Heart left ventricle (tissue), 16 donors: ENCODE data around the gene FEZ2. TPM values are rescaled to one million over a fixed set of nuclear protein-coding genes. Genes with fewer than 3 reads are reported as not detected.

Source experiments
- ATAC-seq, 4 donors: fragments of 200-7000 bp; cut with Tn5 transposase; one replicate each; pipeline ENCODE4 v1.9.1; 2020 to 2022; ENCODE audit warnings: moderate library complexity in 4 of 4, mild to moderate bottlenecking in 3 of 4, moderate number of reproducible peaks in 1 of 4
- DNase-seq, 5 donors: peaks; one replicate each; pipeline ENCODE4 v3.0.0-alpha.2; 2020
- H3K27ac ChIP-seq, 12 donors: fragments of 200-600 bp; sonication (generic) in 4 of 12; one replicate each; pipeline versions ENCODE4 v1.5.0 to v1.8.0; 2016 to 2022; ENCODE audit warnings: mild to moderate bottlenecking in 2 of 12
- H3K27me3 ChIP-seq, 9 donors: fragments of 200-600 bp; sonication (generic) in 2 of 9; one replicate each; pipeline versions ENCODE4 v1.5.1 to v1.8.0; 2016 to 2022; ENCODE audit warnings: mild to moderate bottlenecking in 3 of 9
- H3K36me3 ChIP-seq, 9 donors: fragments of 200-600 bp; sonication (generic) in 2 of 9; one replicate each; pipeline versions ENCODE4 v1.5.0 to v1.8.0; 2018 to 2022; ENCODE audit warnings: mild to moderate bottlenecking in 2 of 9
- H3K4me1 ChIP-seq, 12 donors: fragments of 200-600 bp; sonication (generic) in 4 of 12; one replicate each; pipeline versions ENCODE4 v1.5.0 to v1.8.0; 2016 to 2022; ENCODE audit warnings: mild to moderate bottlenecking in 3 of 12
- H3K4me3 ChIP-seq, 12 donors: fragments of 200-600 bp; sonication (generic) in 4 of 12; one replicate each; pipeline versions ENCODE4 v1.5.0 to v1.8.0; 2017 to 2022; ENCODE audit warnings: mild to moderate bottlenecking in 9 of 12, moderate library complexity in 4 of 12
- H3K9me3 ChIP-seq, 12 donors: fragments of 200-600 bp; sonication (generic) in 4 of 12; one replicate each; pipeline versions ENCODE4 v1.5.0 to v1.8.0; 2016 to 2022; ENCODE audit warnings: mild to moderate bottlenecking in 1 of 12
- POLR2A ChIP-seq, 2 donors: fragments of 450-650 bp; IDR thresholded peaks; one replicate each; pipeline ENCODE4 v1.6.1; 2017; ENCODE audit warnings: antibody characterized with exemption in 2 of 2, mild to moderate bottlenecking in 2 of 2, moderate library complexity in 2 of 2
- WGBS, 4 donors: extraction: QIAGEN DNeasy Blood & Tissue Kit in 2 of 4; methylation state at CpG; one replicate each; pipeline versions ENCODE4 v1.1.5 to v1.1.7; 2013 to 2018; 5-methylcytosine and 5-hydroxymethylcytosine counted together
- intact Hi-C, 10 donors: fragments of 100-400 bp; cut with DNase I; formaldehyde crosslinking; loops; one replicate each; pipeline versions ENCODE4 v1.11.1 to v1.14.2; 2022
- polyA plus RNA-seq, 2 donors: library from polyadenylated mRNA; stranded (reverse); fragments of 200-250 nt; gene quantifications; one replicate each; pipeline ENCODE4 v1.2.3, GENCODE V29; 2013
- total RNA-seq, 9 donors: library from RNA; depleted of rRNA in 2 of 9; stranded (reverse); fragments of >200 nt in 2 of 9; fragmentation: NEBNext Ultra II Directional in 3 of 9; extraction: Animal tissue kit (Norgen Biotek cat#: 25700) in 3 of 9; gene quantifications; one replicate each; pipeline versions ENCODE4 v1.1.0 to v1.2.4, GENCODE V29; 2016 to 2023
- TF ChIP-seq, protein P1 (sequence below), 12 donors: fragments of 200-600 bp; sonication (generic) in 4 of 12; IDR thresholded peaks; one replicate each; pipeline versions ENCODE4 v1.5.0 to v1.8.0; 2018 to 2022; ENCODE audit warnings: antibody characterized with exemption in 12 of 12, mild to moderate bottlenecking in 5 of 12
- donor health status: ischemic (EF 13 %, LVEDD 7.1; RV severe dilation, severe dysfunction).
- donor health status: healthy with polysubstance abuse.
- donor health status: DM: no; HTN: yes; CAD: no.
- donor health status: DM: no; HTN: no; CAD: no.
- donor health status: ischemic (EF 25% LVEDD 6.9; RV normal size, moderate dysfunction).
- donor health status: ischemic (EF 25% LVEDD 5.7; RV mildly dilated, moderate dysfunction).
- donor health status: healthy.
- donor health status: DM: yes; HTN: yes; CAD: no.
- donor health status: ischemic (EF 35%, LVEDD 5.7; RV mildly dilated, moderate dysfunction).
- donor health status: nonischemic (EF 11% LVEDD 7.7; RV severe dilation, severe dysfunction).
- donor health status: DM: yes; HTN: yes; CAD: no.
- donor health status: PGD.
- donor health status: ischemic (EF 29% LVEDD 5.4; RV normal size, mild dysfunction).
- donor health status: nonischemic (EF 23%, LVEDD 6.1; RV moderate dilation, normal function).

The FEZ2 gene
- total and polyA plus RNA-seq, 11 donors = 26.5 to 55.4 (median 48.4) TPM

DNA sequence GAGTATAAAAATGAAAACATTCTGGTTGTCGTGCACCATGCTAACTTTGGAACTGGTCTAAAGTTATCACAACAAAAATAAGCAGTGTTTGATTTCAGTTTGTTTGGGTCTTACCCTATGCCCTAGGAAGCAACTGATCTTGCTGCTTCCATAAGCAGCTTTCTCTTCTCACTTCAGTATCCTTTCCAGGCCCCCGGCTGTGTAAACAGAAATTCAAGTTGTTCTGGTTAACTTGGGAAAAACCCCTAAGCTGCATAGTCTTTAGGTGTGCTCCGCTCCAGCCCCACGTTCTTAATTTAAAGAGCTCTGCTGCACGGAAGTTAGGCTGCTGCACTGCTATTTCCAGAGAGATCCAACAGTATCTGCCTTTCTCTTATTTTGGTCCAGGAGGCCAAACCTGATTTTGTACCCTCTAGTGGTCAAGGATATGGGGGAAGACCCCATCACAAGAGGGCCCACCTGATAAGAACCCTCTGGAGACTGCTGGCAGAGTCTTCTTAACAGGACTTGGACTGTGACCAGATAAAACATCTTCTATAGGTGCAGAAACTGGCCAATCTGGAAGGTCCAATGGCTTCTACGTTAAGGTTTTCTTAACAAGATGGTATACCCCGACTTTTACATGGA, 69.1 kb downstream of the FEZ2 start:
- Histone ChIP-seq H3K36me3 (peaks cover 0 to 41% (median 15%) of the 10 kb centered on the region in 9 donors), H3K4me1 (peaks cover 0 to 52% (median 19%) of the 10 kb centered on the region in 12 donors), H3K27me3 (no peaks in the 10 kb centered on the region), H3K4me3 (no peak overlapping the region), H3K27ac (no peak overlapping the region), H3K9me3 (no peaks in the 10 kb centered on the region)
- DNase-seq (no peak), ATAC-seq (no peak)
- TF ChIP-seq, protein P1, sequence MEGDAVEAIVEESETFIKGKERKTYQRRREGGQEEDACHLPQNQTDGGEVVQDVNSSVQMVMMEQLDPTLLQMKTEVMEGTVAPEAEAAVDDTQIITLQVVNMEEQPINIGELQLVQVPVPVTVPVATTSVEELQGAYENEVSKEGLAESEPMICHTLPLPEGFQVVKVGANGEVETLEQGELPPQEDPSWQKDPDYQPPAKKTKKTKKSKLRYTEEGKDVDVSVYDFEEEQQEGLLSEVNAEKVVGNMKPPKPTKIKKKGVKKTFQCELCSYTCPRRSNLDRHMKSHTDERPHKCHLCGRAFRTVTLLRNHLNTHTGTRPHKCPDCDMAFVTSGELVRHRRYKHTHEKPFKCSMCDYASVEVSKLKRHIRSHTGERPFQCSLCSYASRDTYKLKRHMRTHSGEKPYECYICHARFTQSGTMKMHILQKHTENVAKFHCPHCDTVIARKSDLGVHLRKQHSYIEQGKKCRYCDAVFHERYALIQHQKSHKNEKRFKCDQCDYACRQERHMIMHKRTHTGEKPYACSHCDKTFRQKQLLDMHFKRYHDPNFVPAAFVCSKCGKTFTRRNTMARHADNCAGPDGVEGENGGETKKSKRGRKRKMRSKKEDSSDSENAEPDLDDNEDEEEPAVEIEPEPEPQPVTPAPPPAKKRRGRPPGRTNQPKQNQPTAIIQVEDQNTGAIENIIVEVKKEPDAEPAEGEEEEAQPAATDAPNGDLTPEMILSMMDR (IDR thresholded peaks at IDR 0.05) = no peak
- TF ChIP-seq POLR2A (IDR thresholded peaks at IDR 0.05) = no peak
- 86 to 91% (median 89%) methylated on average over 7 of the region's 7 CpGs for WGBS, 4 donors
- intact Hi-C loops = loop anchor here in 1 of 10 donors (10.0 kb wide), 1 partner anchor 136 kb away; no protein-coding TSS in a partner anchor

DNA sequence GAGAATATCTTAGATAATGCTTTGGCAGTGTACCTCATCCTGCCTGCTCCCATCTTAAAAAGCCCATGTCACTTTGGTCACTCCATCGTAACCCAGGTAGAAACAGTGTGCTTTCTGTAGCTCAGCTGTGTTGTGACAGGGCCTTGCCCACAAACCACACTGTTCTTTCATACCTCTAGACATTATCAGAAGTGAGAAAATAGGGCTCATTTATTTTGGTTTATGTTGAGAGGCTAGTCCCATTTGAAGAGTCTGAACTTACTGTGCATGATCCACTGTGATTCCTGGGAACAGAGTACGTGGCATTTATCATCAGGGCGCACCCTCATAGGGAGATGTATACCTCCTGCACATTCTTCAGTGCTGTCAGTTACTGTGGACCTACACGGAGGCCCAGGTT, 69.7 kb downstream of the FEZ2 start:
- H3K9me3 ChIP-seq = no peaks in the 10 kb centered on the region
- TF ChIP-seq, protein P1 (IDR thresholded peaks at IDR 0.05) = no peak
- no peak for TF ChIP-seq POLR2A (IDR thresholded peaks at IDR 0.05)
- H3K4me3 ChIP-seq = no peak overlapping the region
- intact Hi-C loops = loop anchor here in 1 of 10 donors (10.0 kb wide), 1 partner anchor 137 kb away; no protein-coding TSS in a partner anchor
- DNase-seq (no peak), ATAC-seq (no peak)
- no peak overlapping the region for H3K27ac ChIP-seq
- peaks cover 0 to 45% (median 21%) of the 10 kb centered on the region in 9 donors for H3K36me3 ChIP-seq
- peaks cover 0 to 52% (median 19%) of the 10 kb centered on the region in 12 donors for H3K4me1 ChIP-seq
- WGBS, 4 donors = 86 to 94% (median 86%) methylated on average over 4 of the region's 4 CpGs
- no peaks in the 10 kb centered on the region for H3K27me3 ChIP-seq

- no peak overlapping the region for H3K4me3 ChIP-seq
- peaks cover 0 to 53% (median 34%) of the 10 kb centered on the region in 9 donors for H3K36me3 ChIP-seq
- ATAC-seq (no peak), DNase-seq (no peak)
- H3K27ac ChIP-seq = no peak overlapping the region
- 42 to 58% (median 56%) methylated on average over 2 of the region's 2 CpGs for WGBS, 4 donors
- intact Hi-C loops = loop anchor here in 1 of 10 donors (10.0 kb wide), 1 partner anchor 139 kb away; no protein-coding TSS in a partner anchor
- H3K27me3 ChIP-seq = no peaks in the 10 kb centered on the region
- H3K4me1 ChIP-seq = peaks cover 0 to 49% (median 18%) of the 10 kb centered on the region in 12 donors
- no peaks in the 10 kb centered on the region for H3K9me3 ChIP-seq
- TF ChIP-seq, protein P1 (IDR thresholded peaks at IDR 0.05) = no peak
- no peak for TF ChIP-seq POLR2A (IDR thresholded peaks at IDR 0.05)
These were observed 71.7 kb downstream of the FEZ2 start for GRCh38 chr2:36526226-36526625.

DNA sequence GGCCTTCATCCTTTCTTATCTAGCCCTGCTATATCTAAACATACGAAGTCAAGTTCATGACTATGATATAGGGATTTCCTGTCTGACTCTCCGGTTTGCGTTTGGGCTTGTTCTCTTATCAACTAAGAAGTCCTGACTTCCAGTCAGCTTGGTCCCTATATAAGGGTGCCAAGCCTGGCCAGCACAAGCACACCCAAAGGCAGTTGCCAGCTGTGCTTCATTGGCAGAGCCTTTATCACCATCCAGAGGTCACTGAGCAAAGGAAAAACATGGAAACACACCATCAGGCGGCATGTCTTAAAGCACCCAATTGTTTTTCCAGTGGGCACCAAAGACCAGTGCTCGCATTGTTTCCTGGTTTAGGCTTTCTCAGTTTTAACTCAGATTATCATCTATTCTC, 72.7 kb downstream of the FEZ2 start:
- Histone ChIP-seq H3K4me1 (peaks cover 0 to 39% (median 8%) of the 10 kb centered on the region in 12 donors), H3K9me3 (no peaks in the 10 kb centered on the region), H3K27ac (peak overlapping the region in 1 of 12 donors; percentile 27), H3K27me3 (no peaks in the 10 kb centered on the region), H3K4me3 (no peak overlapping the region), H3K36me3 (peaks cover 0 to 61% (median 39%) of the 10 kb centered on the region in 9 donors)
- intact Hi-C loops = loop anchor here in 1 of 10 donors (10.0 kb wide), 1 partner anchor 140 kb away; no protein-coding TSS in a partner anchor
- ATAC-seq = peak; percentile 81 to 90 (median 88)
- DNase-seq = peak in 2 of 5 donors; percentile 37 to 45
- TF ChIP-seq, protein P1 (IDR thresholded peaks at IDR 0.05) = no peak
- TF ChIP-seq POLR2A (IDR thresholded peaks at IDR 0.05) = no peak
- 50 to 68% (median 60%) methylated on average over 5 of the region's 5 CpGs for WGBS, 4 donors
